ENCODE results near the gene PRKCE. TPM values are rescaled to one million over a fixed set of nuclear protein-coding genes. Genes with fewer than 3 reads are reported as not detected.

Gene PRKCE
- total and polyA plus RNA-seq, 2 of the 8 experiments (the other 6 are each of a cell fraction or from before 2014, with no cell fraction given) = 0.54 to 2.1 TPM

- Histone ChIP-seq H3K79me2 (ENCODE audit: control insufficient read depth in 1 of 2, insufficient read depth in 2 of 2, low read length in 2 of 2) (no peaks in the 10 kb centered on the region), H4K91ac (replicated peaks; ENCODE audit: insufficient read length, low read length) (no peak overlapping the region), H2BK15ac (ENCODE audit: low read length) (no peak overlapping the region), H3K4me2 (ENCODE audit: insufficient read depth in 1 of 2, low read depth in 2 of 2, low read length in 2 of 2) (no peak overlapping the region), H2AFZ (ENCODE audit: low read length) (no peak overlapping the region), H2BK12ac (ENCODE audit: low read depth, low read length) (no peak overlapping the region), H3K27ac (ENCODE audit: low read depth, low read length) (no peak overlapping the region), H3K4me3 (ENCODE audit: extremely low read depth in 1 of 4, insufficient read depth in 2 of 4, low read depth in 3 of 4, low read length in 4 of 4) (no peak overlapping the region), H4K20me1 (replicated peaks in 1 of 2; ENCODE audit: control insufficient read depth in 1 of 2, insufficient read depth in 2 of 2, low read length in 2 of 2) (no peaks in the 10 kb centered on the region), H4K5ac (ENCODE audit: insufficient read length, low read depth, low read length) (no peak overlapping the region), H3K79me1 (ENCODE audit: low read depth, low read length) (no peaks in the 10 kb centered on the region), H2BK5ac (ENCODE audit: low read depth, low read length) (no peak overlapping the region), H3K56ac (replicated peaks; ENCODE audit: insufficient read length, low read depth, low read length) (no peak overlapping the region), H4K8ac (ENCODE audit: extremely low read depth, insufficient read depth, low read length) (no peak overlapping the region), H3K14ac (ENCODE audit: insufficient read length) (no peak overlapping the region), H3K23ac (ENCODE audit: insufficient read length) (no peak overlapping the region), H2BK20ac (ENCODE audit: low read length) (no peak overlapping the region), H3K4ac (replicated peaks; ENCODE audit: insufficient read length, low read depth, low read length) (no peak overlapping the region), H3K27me3 (replicated peaks in 1 of 4; ENCODE audit: control insufficient read depth in 3 of 4, extremely low read depth in 1 of 4, insufficient read depth in 3 of 4, low read length in 3 of 4) (no peaks in the 10 kb centered on the region), H3K9me3 (ENCODE audit: insufficient read depth in 2 of 2, low read depth in 1 of 2, low read length in 1 of 2) (no peaks in the 10 kb centered on the region), H3K4me1 (replicated peaks in 1 of 4; ENCODE audit: control insufficient read depth in 3 of 4, insufficient read depth in 4 of 4, low read length in 3 of 4) (no peaks in the 10 kb centered on the region), H3K36me3 (ENCODE audit: control insufficient read depth in 2 of 4, insufficient read depth in 4 of 4, low read length in 3 of 4) (no peaks in the 10 kb centered on the region), H3K9ac (replicated peaks in 1 of 4; ENCODE audit: extremely low read depth in 1 of 4, low read depth in 3 of 4, low read length in 3 of 4) (no peak overlapping the region), H3K23me2 (ENCODE audit: low read depth, low read length) (no peaks in the 10 kb centered on the region), H3K18ac (ENCODE audit: extremely low read depth, low read length) (no peak overlapping the region), H2BK120ac (replicated peaks; ENCODE audit: low read depth, low read length) (no peak overlapping the region), H2AK5ac (ENCODE audit: low read depth, low read length) (no peak overlapping the region)
- DNase-seq (ENCODE audit: low read depth in 1 of 2, low spot score in 2 of 2) (no peak), FAIRE-seq (no peak)
- CTCF ChIA-PET (ENCODE audit: partially characterized antibody) = interaction anchor here (0.6 to 1.9 kb wide), 3 partner anchors 8 to 324 kb away, joined by 4 to 5 read pairs (median 4); no protein-coding TSS in a partner anchor
- POLR2A ChIA-PET (ENCODE audit: partially characterized antibody) = interaction anchor here (0.5 kb wide), 1 partner anchor 162 kb away, joined by 3 read pairs; no protein-coding TSS in a partner anchor
- WGBS, 2 experiments (ENCODE audit: extremely low coverage in 1 of 2, insufficient coverage in 1 of 2, insufficient read length in 1 of 2, insufficient replicate concordance in 2 of 2, low coverage in 1 of 2, low lambda C conversion rate in 2 of 2, missing lambda C conversion rate in 1 of 2) = 97% methylated on average over 3 of the region's 3 CpGs; no CpG with 5 or more reads in 1 of the 2 experiments
- no peak for TF ChIP-seq HDAC2 (IDR thresholded peaks at IDR 0.05; ENCODE audit: borderline replicate concordance in 1 of 2, low read depth in 2 of 2, low read length in 2 of 2)
- no peak for TF ChIP-seq SIX5 (IDR thresholded peaks at IDR 0.05; ENCODE audit: low read depth, low read length)
- no peak for TF ChIP-seq SP2 (IDR thresholded peaks at IDR 0.05; ENCODE audit: low read length)
- no peak for TF ChIP-seq SIN3A (conservative IDR thresholded peaks at IDR 0.05 in 1 of 2, IDR thresholded peaks at IDR 0.05 in 1 of 2; ENCODE audit: low read depth in 1 of 2, low read length in 2 of 2)
- no peak for TF ChIP-seq ATF2 (IDR thresholded peaks at IDR 0.05; ENCODE audit: low read length)
- TF ChIP-seq SRF (IDR thresholded peaks at IDR 0.05; ENCODE audit: low read depth, low read length) = no peak
These were observed 391.2 kb downstream of the PRKCE start for GRCh38 chr2:46042711-46043110.
